OCI-LY7 (cell line): ENCODE measurements around the gene PCBP3.

Experiments used
- EZH2phosphoT487 ChIP-seq: fragments of 200-600 bp; sonication (generic); IDR thresholded peaks from 2 replicates; pipeline ENCODE4 v1.6.1; 2018; ENCODE audit warnings: low read depth, borderline replicate concordance, mild to moderate bottlenecking, mixed run types, antibody characterized with exemption, low read length, moderate library complexity, mixed read lengths
- TF ChIP-seq, protein P1 (sequence below): fragments of 200-600 bp; sonication (generic); conservative IDR thresholded peaks from 2 replicates; pipeline ENCODE4 v1.5.1; 2014; ENCODE audit warnings: mild to moderate bottlenecking, antibody characterized with exemption, low read length, moderate library complexity, mixed read lengths

DNA sequence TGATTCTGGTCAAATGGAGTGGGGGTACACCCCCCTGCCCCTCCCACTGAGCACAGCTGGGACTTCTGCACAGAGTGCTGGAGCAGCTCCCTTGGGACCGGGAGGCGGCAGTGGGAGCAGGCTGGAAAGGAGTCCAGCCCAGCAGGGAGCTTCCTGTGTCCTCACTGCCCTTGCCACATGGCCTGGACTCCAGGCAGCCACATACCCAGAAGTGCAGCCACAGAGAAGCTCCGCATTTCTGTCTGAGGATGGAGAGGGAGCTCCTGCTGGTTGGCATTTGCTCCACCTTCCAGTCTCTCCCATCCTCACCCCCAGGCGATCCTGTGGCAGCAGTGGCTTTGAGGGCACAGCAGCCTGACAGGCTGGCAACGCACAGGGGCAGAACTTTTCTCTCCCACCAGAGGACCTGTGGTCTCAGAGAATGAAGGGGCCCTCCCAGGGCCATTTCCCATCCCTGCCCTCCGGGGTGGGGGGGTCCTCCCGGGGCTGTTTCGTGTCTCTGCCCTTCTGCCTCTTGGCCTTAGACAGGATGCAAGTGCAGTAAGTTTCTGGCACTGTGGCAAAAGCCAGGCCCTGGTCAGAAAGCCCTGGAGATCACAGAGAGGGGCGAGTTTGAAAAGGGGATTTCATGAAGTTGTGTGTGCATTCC lies 234.4 kb downstream of the PCBP3 start:
- TF ChIP-seq, protein P1, sequence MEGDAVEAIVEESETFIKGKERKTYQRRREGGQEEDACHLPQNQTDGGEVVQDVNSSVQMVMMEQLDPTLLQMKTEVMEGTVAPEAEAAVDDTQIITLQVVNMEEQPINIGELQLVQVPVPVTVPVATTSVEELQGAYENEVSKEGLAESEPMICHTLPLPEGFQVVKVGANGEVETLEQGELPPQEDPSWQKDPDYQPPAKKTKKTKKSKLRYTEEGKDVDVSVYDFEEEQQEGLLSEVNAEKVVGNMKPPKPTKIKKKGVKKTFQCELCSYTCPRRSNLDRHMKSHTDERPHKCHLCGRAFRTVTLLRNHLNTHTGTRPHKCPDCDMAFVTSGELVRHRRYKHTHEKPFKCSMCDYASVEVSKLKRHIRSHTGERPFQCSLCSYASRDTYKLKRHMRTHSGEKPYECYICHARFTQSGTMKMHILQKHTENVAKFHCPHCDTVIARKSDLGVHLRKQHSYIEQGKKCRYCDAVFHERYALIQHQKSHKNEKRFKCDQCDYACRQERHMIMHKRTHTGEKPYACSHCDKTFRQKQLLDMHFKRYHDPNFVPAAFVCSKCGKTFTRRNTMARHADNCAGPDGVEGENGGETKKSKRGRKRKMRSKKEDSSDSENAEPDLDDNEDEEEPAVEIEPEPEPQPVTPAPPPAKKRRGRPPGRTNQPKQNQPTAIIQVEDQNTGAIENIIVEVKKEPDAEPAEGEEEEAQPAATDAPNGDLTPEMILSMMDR: no peak
- no peak for TF ChIP-seq EZH2phosphoT487
